ENCODE results near the gene GABRB1. TPM values are rescaled to one million over a fixed set of nuclear protein-coding genes. Genes with fewer than 3 reads are reported as not detected.

The GABRB1 gene
- total RNA-seq, 2 experiments from 2014 or later: not detected

- Histone ChIP-seq H3K79me2 (ENCODE audit: insufficient read depth, low read depth, low read length) (no peaks in the 10 kb centered on the region), H3K9me2 (ENCODE audit: insufficient read depth, low read length) (no peaks in the 10 kb centered on the region), H3K9me3 (ENCODE audit: low read length) (no peaks in the 10 kb centered on the region), H3K27ac (ENCODE audit: low read depth, low read length, poor library complexity, severe bottlenecking) (no peak overlapping the region), H3K4me2 (ENCODE audit: low read length) (no peak overlapping the region), H2AFZ (ENCODE audit: low read length) (no peak overlapping the region), H3K4me3 (ENCODE audit: low read depth, low read length, poor library complexity, severe bottlenecking) (no peak overlapping the region), H4K20me1 (ENCODE audit: insufficient read depth, low read length) (no peaks in the 10 kb centered on the region), H3K36me3 (ENCODE audit: insufficient read depth, low read length) (no peaks in the 10 kb centered on the region), H3K4me1 (ENCODE audit: insufficient read depth, low read length, poor library complexity, severe bottlenecking) (no peaks in the 10 kb centered on the region)
- BruUV-seq (replicated peaks): no TSS peak
- intact Hi-C loops (cut with micrococcal nuclease; ENCODE audit: unreplicated experiment): no loop called here
- POLR2A ChIA-PET: no interaction called here
- TF ChIP-seq, protein P1, sequence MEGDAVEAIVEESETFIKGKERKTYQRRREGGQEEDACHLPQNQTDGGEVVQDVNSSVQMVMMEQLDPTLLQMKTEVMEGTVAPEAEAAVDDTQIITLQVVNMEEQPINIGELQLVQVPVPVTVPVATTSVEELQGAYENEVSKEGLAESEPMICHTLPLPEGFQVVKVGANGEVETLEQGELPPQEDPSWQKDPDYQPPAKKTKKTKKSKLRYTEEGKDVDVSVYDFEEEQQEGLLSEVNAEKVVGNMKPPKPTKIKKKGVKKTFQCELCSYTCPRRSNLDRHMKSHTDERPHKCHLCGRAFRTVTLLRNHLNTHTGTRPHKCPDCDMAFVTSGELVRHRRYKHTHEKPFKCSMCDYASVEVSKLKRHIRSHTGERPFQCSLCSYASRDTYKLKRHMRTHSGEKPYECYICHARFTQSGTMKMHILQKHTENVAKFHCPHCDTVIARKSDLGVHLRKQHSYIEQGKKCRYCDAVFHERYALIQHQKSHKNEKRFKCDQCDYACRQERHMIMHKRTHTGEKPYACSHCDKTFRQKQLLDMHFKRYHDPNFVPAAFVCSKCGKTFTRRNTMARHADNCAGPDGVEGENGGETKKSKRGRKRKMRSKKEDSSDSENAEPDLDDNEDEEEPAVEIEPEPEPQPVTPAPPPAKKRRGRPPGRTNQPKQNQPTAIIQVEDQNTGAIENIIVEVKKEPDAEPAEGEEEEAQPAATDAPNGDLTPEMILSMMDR (conservative IDR thresholded peaks at IDR 0.05; ENCODE audit: low read length): no peak
- CTCF ChIA-PET (ENCODE audit: unreplicated experiment): no interaction called here
- DNase-seq (ENCODE audit: low spot score): no peak
These were observed 22.8 kb downstream of the GABRB1 start for GRCh38 chr4:47054130-47054529.

- CTCF ChIA-PET (ENCODE audit: unreplicated experiment): no interaction called here
- no peaks in the 10 kb centered on the region for H4K20me1 ChIP-seq (ENCODE audit: insufficient read depth, low read length)
- H3K9me2 ChIP-seq (ENCODE audit: insufficient read depth, low read length): no peaks in the 10 kb centered on the region
- TF ChIP-seq, protein P1 (conservative IDR thresholded peaks at IDR 0.05; ENCODE audit: low read length): no peak
- no peak for TF ChIP-seq EZH2phosphoT487 (IDR thresholded peaks at IDR 0.05; ENCODE audit: borderline replicate concordance, low read depth, low read length)
- no peaks in the 10 kb centered on the region for H3K4me1 ChIP-seq (ENCODE audit: insufficient read depth, low read length, poor library complexity, severe bottlenecking)
- no peak overlapping the region for H3K4me2 ChIP-seq (ENCODE audit: low read length)
- no TSS peak for BruUV-seq (replicated peaks)
- DNase-seq (ENCODE audit: low spot score): no peak
- intact Hi-C loops (cut with micrococcal nuclease; ENCODE audit: unreplicated experiment): no loop called here
- H3K9me3 ChIP-seq (ENCODE audit: low read length): no peaks in the 10 kb centered on the region
- no peak overlapping the region for H3K4me3 ChIP-seq (ENCODE audit: low read depth, low read length, poor library complexity, severe bottlenecking)
- no peak overlapping the region for H3K27ac ChIP-seq (ENCODE audit: low read depth, low read length, poor library complexity, severe bottlenecking)
- H3K79me2 ChIP-seq (ENCODE audit: insufficient read depth, low read depth, low read length): no peaks in the 10 kb centered on the region
- H3K36me3 ChIP-seq (ENCODE audit: insufficient read depth, low read length): no peaks in the 10 kb centered on the region
- POLR2A ChIA-PET: no interaction called here
- H2AFZ ChIP-seq (ENCODE audit: low read length): no peak overlapping the region
These were observed 26.6 kb downstream of the GABRB1 start for GRCh38 chr4:47057991-47058390.

- intact Hi-C loops (cut with micrococcal nuclease; ENCODE audit: unreplicated experiment): no loop called here
- no peaks in the 10 kb centered on the region for H4K20me1 ChIP-seq (ENCODE audit: insufficient read depth, low read length)
- no peak overlapping the region for H2AFZ ChIP-seq (ENCODE audit: low read length)
- no peaks in the 10 kb centered on the region; the same call in 1 of the 2 replicates for H3K9me2 ChIP-seq (ENCODE audit: insufficient read depth, low read length)
- DNase-seq (ENCODE audit: low spot score): no peak
- H3K27ac ChIP-seq (ENCODE audit: low read depth, low read length, poor library complexity, severe bottlenecking): no peak overlapping the region
- no TSS peak for BruUV-seq (replicated peaks)
- H3K4me1 ChIP-seq (ENCODE audit: insufficient read depth, low read length, poor library complexity, severe bottlenecking): no peaks in the 10 kb centered on the region
- CTCF ChIA-PET (ENCODE audit: unreplicated experiment): no interaction called here
- no peak overlapping the region for H3K4me2 ChIP-seq (ENCODE audit: low read length)
- no peak overlapping the region for H3K4me3 ChIP-seq (ENCODE audit: low read depth, low read length, poor library complexity, severe bottlenecking)
- no peak for TF ChIP-seq EZH2phosphoT487 (IDR thresholded peaks at IDR 0.05; ENCODE audit: borderline replicate concordance, low read depth, low read length)
- TF ChIP-seq, protein P1 (conservative IDR thresholded peaks at IDR 0.05; ENCODE audit: low read length): no peak
- no peaks in the 10 kb centered on the region for H3K9me3 ChIP-seq (ENCODE audit: low read length)
- no peaks in the 10 kb centered on the region for H3K36me3 ChIP-seq (ENCODE audit: insufficient read depth, low read length)
- H3K79me2 ChIP-seq (ENCODE audit: insufficient read depth, low read depth, low read length): no peaks in the 10 kb centered on the region
- POLR2A ChIA-PET: no interaction called here
These were observed 29.2 kb downstream of the GABRB1 start for GRCh38 chr4:47060561-47060960.
